PC-3 (cell line): ENCODE data around the gene SPATA6. TPM values are rescaled to one million over a fixed set of nuclear protein-coding genes. Genes with fewer than 3 reads are reported as not detected.

Experiments used
- ATAC-seq: fragments of 200-7000 bp; cut with Tn5 transposase; 2 replicates; pipeline ENCODE4 v1.9.1; 2020; ENCODE audit warnings: mild to moderate bottlenecking, moderate library complexity
- BruUV-seq: library from RNA; stranded (reverse); fragments of 400-500 nt; replicated peaks from 2 replicates; lab custom pipeline; 2021; lab: Mats Ljungman, UMichigan
- CTCF ChIA-PET: fragments of 300-600 bp; sonication (Branson Sonifier 250); formaldehyde crosslinking; loops from one replicate; lab custom pipeline; 2022; ENCODE audit warnings: antibody characterized with exemption; lab: Charles Lee
- POLR2A ChIA-PET: fragments of 300-600 bp; sonication (Branson Sonifier 250); formaldehyde crosslinking; loops from one replicate; lab custom pipeline; 2022; ENCODE audit warnings: antibody characterized with exemption; ENCODE audit not compliant: unreplicated experiment; lab: Charles Lee
- DNase-seq: peaks from one replicate; pipeline ENCODE4 v3.0.0-alpha.2; 2015
- H2AFZ ChIP-seq: fragments of 300-600 bp; sonication (generic); 2 replicates; pipeline ENCODE4 v1.6.0; 2016; ENCODE audit warnings: antibody characterized with exemption, low read length
- H3F3A ChIP-seq: fragments of 300-600 bp; sonication (generic); one replicate; pipeline ENCODE4 v1.6.0; 2017; ENCODE audit warnings: antibody characterized with exemption, low read length, control low read depth, mild to moderate bottlenecking; ENCODE audit not compliant: unreplicated experiment
- H3K27ac ChIP-seq: fragments of 300-600 bp; sonication (generic); 2 replicates; pipeline ENCODE4 v1.5.1; 2016; ENCODE audit warnings: mild to moderate bottlenecking, low read length
- H3K27me3 ChIP-seq: fragments of 300-600 bp; sonication (generic); 2 replicates; pipeline ENCODE4 v1.6.1; 2016; ENCODE audit warnings: low read length, mixed read lengths
- H3K36me3 ChIP-seq: fragments of 300-600 bp; sonication (generic); 2 replicates; pipeline ENCODE4 v1.6.1; 2016; ENCODE audit warnings: low read depth, mixed run types, low read length, mixed read lengths
- H3K4me1 ChIP-seq: fragments of 300-600 bp; sonication (generic); 2 replicates; pipeline ENCODE4 v1.5.1; 2016; ENCODE audit warnings: low read length; ENCODE audit not compliant: insufficient read depth
- H3K4me2 ChIP-seq: fragments of 300-600 bp; sonication (generic); 2 replicates; pipeline ENCODE4 v1.6.0; 2016; ENCODE audit warnings: low read length
- H3K4me3 ChIP-seq: fragments of 300-600 bp; sonication (generic); 2 replicates; pipeline ENCODE4 v1.5.1; 2016; ENCODE audit warnings: mild to moderate bottlenecking, low read length, mixed read lengths
- H3K79me2 ChIP-seq: fragments of 300-600 bp; sonication (generic); 2 replicates; pipeline ENCODE4 v1.6.1; 2017; ENCODE audit warnings: low read length, mixed read lengths
- H3K9ac ChIP-seq: fragments of 300-600 bp; sonication (generic); 2 replicates; pipeline ENCODE4 v1.6.0; 2016; ENCODE audit warnings: mild to moderate bottlenecking, low read length
- H3K9me2 ChIP-seq: fragments of 300-600 bp; sonication (generic); replicated peaks from 2 replicates; pipeline ENCODE4 v1.6.1; 2016; ENCODE audit warnings: mixed run types, low read length, mixed read lengths
- H3K9me3 ChIP-seq: fragments of 300-600 bp; sonication (generic); 2 replicates; pipeline ENCODE4 v1.6.1; 2016; ENCODE audit warnings: low read length, mixed read lengths
- H4K20me1 ChIP-seq: fragments of 300-600 bp; sonication (generic); 2 replicates; pipeline ENCODE4 v1.6.1; 2016; ENCODE audit warnings: low read length, mixed read lengths
- EZH2 ChIP-seq: fragments of 300-600 bp; sonication (generic); IDR thresholded peaks from one replicate; pipeline ENCODE4 v1.6.1; 2017; ENCODE audit warnings: antibody characterized with exemption, mild to moderate bottlenecking, low read length; ENCODE audit not compliant: unreplicated experiment
- EZH2phosphoT487 ChIP-seq: fragments of 300-600 bp; sonication (generic); IDR thresholded peaks from 2 replicates; pipeline ENCODE4 v1.6.1; 2018; ENCODE audit warnings: mild to moderate bottlenecking, antibody characterized with exemption, low read length, borderline replicate concordance
- intact Hi-C: fragments of 100-400 bp; cut with micrococcal nuclease; formaldehyde crosslinking; loops from 2 replicates; pipeline ENCODE4 v1.9.0; 2023
- total RNA-seq: library from RNA; depleted of rRNA; stranded (reverse); fragments of >200 nt; gene quantifications from 2 replicates; pipeline ENCODE4 v1.2.3, GENCODE V29; 2014
- TF ChIP-seq, protein P1 (sequence below): fragments of 300-600 bp; sonication (generic); conservative IDR thresholded peaks from 2 replicates; pipeline ENCODE4 v1.5.1; 2017; ENCODE audit warnings: antibody characterized with exemption, low read depth, mild to moderate bottlenecking, low read length

SPATA6 gene
- total RNA-seq, 1 experiment from 2014 or later: 0.40 TPM

DNA sequence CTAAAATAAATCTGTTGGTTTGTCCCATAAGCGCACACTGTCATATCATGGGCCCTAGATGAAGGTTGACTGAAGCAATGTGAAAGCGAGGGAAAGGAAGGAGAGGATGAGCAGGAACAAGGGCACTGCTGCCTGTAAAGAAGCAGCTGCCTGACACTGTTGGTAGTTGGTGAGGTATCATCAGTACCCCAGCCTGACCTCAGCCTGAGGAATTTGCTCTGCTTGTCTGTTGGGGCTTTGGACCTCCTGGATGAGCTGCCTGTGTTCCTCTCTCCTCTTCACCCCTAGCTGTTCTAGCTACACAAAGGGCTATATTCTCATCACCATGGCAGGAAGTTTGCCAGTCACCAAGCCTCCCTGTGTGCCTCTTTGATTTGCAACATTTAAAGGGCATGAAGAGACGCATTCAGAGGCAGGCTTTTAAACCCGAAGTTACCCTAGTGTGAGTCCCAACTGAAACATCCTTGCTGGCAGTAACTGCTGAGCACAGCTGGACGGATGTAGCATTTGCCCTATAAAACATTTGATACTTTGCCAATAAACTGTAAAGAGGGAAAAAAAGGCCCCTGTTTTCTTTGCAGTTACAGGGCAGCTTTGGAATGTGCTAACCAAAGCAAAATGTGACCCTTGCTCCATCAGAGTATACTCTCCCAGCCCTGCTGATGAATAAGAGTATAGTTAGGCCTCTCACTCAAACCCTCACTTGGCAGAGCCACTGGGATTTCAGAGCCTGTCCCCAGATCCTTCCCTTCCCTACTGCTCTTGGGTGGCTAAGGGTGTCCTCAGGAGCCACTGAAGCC is 22.2 kb upstream of the SPATA6 start:
- peak; percentile 80 for DNase-seq
- ChIA-PET CTCF (interaction anchor here (0.6 kb wide), 1 partner anchor 22 kb away, joined by 8 read pairs; the partner anchor contains the start of gene SPATA6), POLR2A (no interaction called here)
- Histone ChIP-seq H2AFZ (no peak overlapping the region), H3K4me2 (peak overlapping the region; percentile 33), H3K9ac (no peak overlapping the region), H3K9me3 (no peaks in the 10 kb centered on the region), H3K27ac (no peak overlapping the region), H3K79me2 (no peaks in the 10 kb centered on the region), H4K20me1 (no peaks in the 10 kb centered on the region), H3K27me3 (no peaks in the 10 kb centered on the region), H3K36me3 (no peaks in the 10 kb centered on the region), H3K4me1 (peaks cover 12% of the 10 kb centered on the region), H3K9me2 (no peaks in the 10 kb centered on the region), H3F3A (no peaks in the 10 kb centered on the region), H3K4me3 (no peak overlapping the region)
- no TSS peak for BruUV-seq
- intact Hi-C loops: loop anchor here (1.0 to 10.0 kb wide), 2 partner anchors 29 to 389 kb away; no protein-coding TSS in a partner anchor
- ATAC-seq: peak; percentile 77
- TF ChIP-seq EZH2 (no peak), EZH2phosphoT487 (no peak)
- TF ChIP-seq, protein P1, sequence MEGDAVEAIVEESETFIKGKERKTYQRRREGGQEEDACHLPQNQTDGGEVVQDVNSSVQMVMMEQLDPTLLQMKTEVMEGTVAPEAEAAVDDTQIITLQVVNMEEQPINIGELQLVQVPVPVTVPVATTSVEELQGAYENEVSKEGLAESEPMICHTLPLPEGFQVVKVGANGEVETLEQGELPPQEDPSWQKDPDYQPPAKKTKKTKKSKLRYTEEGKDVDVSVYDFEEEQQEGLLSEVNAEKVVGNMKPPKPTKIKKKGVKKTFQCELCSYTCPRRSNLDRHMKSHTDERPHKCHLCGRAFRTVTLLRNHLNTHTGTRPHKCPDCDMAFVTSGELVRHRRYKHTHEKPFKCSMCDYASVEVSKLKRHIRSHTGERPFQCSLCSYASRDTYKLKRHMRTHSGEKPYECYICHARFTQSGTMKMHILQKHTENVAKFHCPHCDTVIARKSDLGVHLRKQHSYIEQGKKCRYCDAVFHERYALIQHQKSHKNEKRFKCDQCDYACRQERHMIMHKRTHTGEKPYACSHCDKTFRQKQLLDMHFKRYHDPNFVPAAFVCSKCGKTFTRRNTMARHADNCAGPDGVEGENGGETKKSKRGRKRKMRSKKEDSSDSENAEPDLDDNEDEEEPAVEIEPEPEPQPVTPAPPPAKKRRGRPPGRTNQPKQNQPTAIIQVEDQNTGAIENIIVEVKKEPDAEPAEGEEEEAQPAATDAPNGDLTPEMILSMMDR: no peak

DNA sequence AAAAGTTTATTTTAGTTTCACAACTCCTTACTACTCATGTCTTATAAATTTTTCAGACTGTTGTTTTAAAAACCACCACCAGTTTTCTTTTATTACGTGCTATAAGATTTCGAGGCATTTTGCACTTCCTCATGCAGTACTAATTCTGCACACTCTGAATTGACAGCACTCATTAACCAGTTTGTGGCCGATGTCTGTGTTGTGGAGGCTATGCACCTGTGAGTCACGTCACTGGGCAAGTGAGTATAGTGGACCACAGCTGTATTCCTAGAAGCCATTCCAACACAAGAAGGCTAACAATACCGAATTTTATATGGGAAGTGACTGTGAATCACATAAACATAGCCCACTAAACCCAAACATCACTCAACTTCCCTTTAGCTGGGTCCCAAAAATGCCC is 21.0 kb upstream of the SPATA6 start:
- TF ChIP-seq, protein P1: no peak
- TF ChIP-seq EZH2phosphoT487 (no peak), EZH2 (no peak)
- Histone ChIP-seq H3K9me3 (no peaks in the 10 kb centered on the region), H3F3A (no peaks in the 10 kb centered on the region), H3K9me2 (no peaks in the 10 kb centered on the region), H3K4me1 (peaks cover 12% of the 10 kb centered on the region), H3K36me3 (no peaks in the 10 kb centered on the region), H3K9ac (no peak overlapping the region), H4K20me1 (no peaks in the 10 kb centered on the region), H3K4me2 (no peak overlapping the region), H3K27me3 (no peaks in the 10 kb centered on the region), H3K79me2 (no peaks in the 10 kb centered on the region), H3K4me3 (no peak overlapping the region), H2AFZ (no peak overlapping the region), H3K27ac (no peak overlapping the region)
- POLR2A ChIA-PET: no interaction called here
- intact Hi-C loops: loop anchor here (10.0 kb wide), 1 partner anchor 388 kb away; no protein-coding TSS in a partner anchor
- ATAC-seq: no peak
- CTCF ChIA-PET: no interaction called here
- no TSS peak for BruUV-seq
- DNase-seq: no peak

DNA sequence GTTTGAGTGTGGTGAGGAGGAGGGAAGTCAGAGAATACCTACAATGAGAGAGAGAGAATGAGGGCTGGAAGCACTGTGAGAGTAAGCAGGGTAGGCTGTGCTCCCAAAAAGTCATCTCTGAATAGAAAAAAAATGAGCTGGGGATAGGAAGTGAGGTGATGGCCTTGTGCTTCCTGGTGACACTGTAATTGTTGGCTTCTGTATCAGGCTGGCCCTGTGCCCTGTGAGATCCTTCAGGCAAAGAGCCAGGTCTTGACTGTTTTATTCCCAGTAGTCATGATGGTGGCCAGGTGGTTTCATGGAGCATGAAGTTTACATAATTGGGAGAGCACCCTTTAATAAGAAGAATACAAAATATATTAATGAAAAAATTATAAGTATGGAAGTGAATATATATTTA is 20.4 kb upstream of the SPATA6 start:
- intact Hi-C loops: loop anchor here (10.0 kb wide), 1 partner anchor 388 kb away; no protein-coding TSS in a partner anchor
- Histone ChIP-seq H3K27me3 (no peaks in the 10 kb centered on the region), H3K36me3 (no peaks in the 10 kb centered on the region), H4K20me1 (no peaks in the 10 kb centered on the region), H3K9me3 (no peaks in the 10 kb centered on the region), H3K9me2 (no peaks in the 10 kb centered on the region), H3K9ac (no peak overlapping the region), H3K27ac (no peak overlapping the region), H3F3A (no peaks in the 10 kb centered on the region), H3K4me3 (no peak overlapping the region), H3K4me2 (no peak overlapping the region), H3K4me1 (peaks cover 12% of the 10 kb centered on the region), H2AFZ (no peak overlapping the region), H3K79me2 (no peaks in the 10 kb centered on the region)
- no peak for TF ChIP-seq EZH2
- TF ChIP-seq, protein P1: no peak
- ChIA-PET CTCF (no interaction called here), POLR2A (no interaction called here)
- DNase-seq (no peak), ATAC-seq (no peak)
- no TSS peak for BruUV-seq
